PC-9 (cell line): Measurements from ENCODE around the gene C22orf39. TPM values are rescaled to one million over a fixed set of nuclear protein-coding genes. Genes with fewer than 3 reads are reported as not detected.

Source experiments
- BruUV-seq: library from RNA; stranded (reverse); fragments of 400-500 nt; replicated peaks from 2 replicates; lab custom pipeline; 2021; lab: Mats Ljungman, UMichigan
- CTCF ChIA-PET: fragments of 300-600 bp; sonication (Branson Sonifier 250); formaldehyde crosslinking; loops from one replicate; lab custom pipeline; 2022; ENCODE audit warnings: antibody characterized with exemption; lab: Charles Lee
- POLR2A ChIA-PET: fragments of 300-600 bp; sonication (Branson Sonifier 250); formaldehyde crosslinking; loops from one replicate; lab custom pipeline; 2022; ENCODE audit warnings: antibody characterized with exemption; ENCODE audit not compliant: unreplicated experiment; lab: Charles Lee
- DNase-seq, 2 experiments: peaks; one replicate each; pipeline versions ENCODE4 v3.0.0 to v3.0.0-alpha.2; 2015 to 2022; ENCODE audit warnings: mixed read lengths in 1 of 2
- H2AFZ ChIP-seq: fragments of 200-600 bp; sonication (generic); 2 replicates; pipeline ENCODE4 v1.8.1; 2017; ENCODE audit warnings: antibody characterized with exemption
- H3F3A ChIP-seq: fragments of 200-600 bp; sonication (generic); 2 replicates; pipeline ENCODE4 v1.8.1; 2017; ENCODE audit warnings: antibody characterized with exemption, mild to moderate bottlenecking, low read depth; ENCODE audit not compliant: insufficient read depth
- H3K27ac ChIP-seq: fragments of 200-600 bp; sonication (generic); 2 replicates; pipeline ENCODE4 v1.6.1; 2016; ENCODE audit warnings: mixed run types
- H3K27me3 ChIP-seq: fragments of 200-600 bp; sonication (generic); 2 replicates; pipeline ENCODE4 v1.6.1; 2016; ENCODE audit warnings: low read depth, mixed run types; ENCODE audit not compliant: insufficient read depth
- H3K36me3 ChIP-seq: fragments of 200-600 bp; sonication (generic); 2 replicates; pipeline ENCODE4 v1.6.1; 2016; ENCODE audit warnings: low read depth, mixed run types
- H3K4me1 ChIP-seq: fragments of 200-600 bp; sonication (generic); replicated peaks from 2 replicates; pipeline ENCODE4 v1.6.1; 2016; ENCODE audit warnings: mixed run types; ENCODE audit not compliant: insufficient read depth
- H3K4me2 ChIP-seq: fragments of 200-600 bp; sonication (generic); 2 replicates; pipeline ENCODE4 v1.6.1; 2017; ENCODE audit warnings: mixed run types
- H3K4me3 ChIP-seq: fragments of 200-600 bp; sonication (generic); 2 replicates; pipeline ENCODE4 v1.6.1; 2016; ENCODE audit warnings: mixed run types
- H3K79me2 ChIP-seq: fragments of 200-600 bp; sonication (generic); 2 replicates; pipeline ENCODE4 v1.6.1; 2017; ENCODE audit warnings: low read depth, mixed run types
- H3K9me2 ChIP-seq: fragments of 200-600 bp; sonication (generic); 2 replicates; pipeline ENCODE4 v1.8.1; 2017; ENCODE audit warnings: mild to moderate bottlenecking; ENCODE audit not compliant: insufficient read depth
- H3K9me3 ChIP-seq: fragments of 200-600 bp; sonication (generic); 2 replicates; pipeline ENCODE4 v1.8.1; 2016; ENCODE audit warnings: low read depth; ENCODE audit not compliant: insufficient read depth
- H4K20me1 ChIP-seq: fragments of 200-600 bp; sonication (generic); 2 replicates; pipeline ENCODE4 v1.8.1; 2017; ENCODE audit not compliant: insufficient read depth
- EZH2 ChIP-seq: fragments of 200-600 bp; sonication (generic); IDR thresholded peaks from 2 replicates; pipeline ENCODE4 v1.8.0; 2017; ENCODE audit warnings: antibody characterized with exemption, low read depth
- intact Hi-C: fragments of 100-400 bp; cut with micrococcal nuclease; formaldehyde crosslinking; loops from one replicate; pipeline ENCODE4 v1.10.0; 2022; ENCODE audit not compliant: unreplicated experiment
- total RNA-seq: library from RNA; stranded (reverse); gene quantifications from 2 replicates; pipeline ENCODE4 v1.2.3, GENCODE V29; 2021
- TF ChIP-seq, protein P1 (sequence below): fragments of 200-600 bp; sonication (generic); conservative IDR thresholded peaks from 2 replicates; pipeline ENCODE4 v1.6.1; 2017; ENCODE audit warnings: mixed run types, antibody characterized with exemption, mild to moderate bottlenecking, moderate library complexity

C22orf39 gene
- total RNA-seq, 1 experiment from 2014 or later, result 12.3 TPM

- Histone ChIP-seq H3F3A (no peaks in the 10 kb centered on the region), H3K79me2 (peaks cover 15% of the 10 kb centered on the region), H3K4me2 (no peak overlapping the region), H3K36me3 (no peaks in the 10 kb centered on the region), H3K4me1 (peaks cover 4% of the 10 kb centered on the region), H2AFZ (no peak overlapping the region), H3K9me3 (no peaks in the 10 kb centered on the region), H3K27me3 (no peaks in the 10 kb centered on the region), H4K20me1 (peaks cover 6% of the 10 kb centered on the region; the same call in 1 of the 2 replicates), H3K9me2 (no peaks in the 10 kb centered on the region), H3K4me3 (no peak overlapping the region), H3K27ac (no peak overlapping the region)
- ChIA-PET CTCF (interaction anchor here (0.6 kb wide), 1 partner anchor 16 kb away, joined by 3 read pairs; no protein-coding TSS in a partner anchor), POLR2A (no interaction called here)
- TF ChIP-seq, protein P1, sequence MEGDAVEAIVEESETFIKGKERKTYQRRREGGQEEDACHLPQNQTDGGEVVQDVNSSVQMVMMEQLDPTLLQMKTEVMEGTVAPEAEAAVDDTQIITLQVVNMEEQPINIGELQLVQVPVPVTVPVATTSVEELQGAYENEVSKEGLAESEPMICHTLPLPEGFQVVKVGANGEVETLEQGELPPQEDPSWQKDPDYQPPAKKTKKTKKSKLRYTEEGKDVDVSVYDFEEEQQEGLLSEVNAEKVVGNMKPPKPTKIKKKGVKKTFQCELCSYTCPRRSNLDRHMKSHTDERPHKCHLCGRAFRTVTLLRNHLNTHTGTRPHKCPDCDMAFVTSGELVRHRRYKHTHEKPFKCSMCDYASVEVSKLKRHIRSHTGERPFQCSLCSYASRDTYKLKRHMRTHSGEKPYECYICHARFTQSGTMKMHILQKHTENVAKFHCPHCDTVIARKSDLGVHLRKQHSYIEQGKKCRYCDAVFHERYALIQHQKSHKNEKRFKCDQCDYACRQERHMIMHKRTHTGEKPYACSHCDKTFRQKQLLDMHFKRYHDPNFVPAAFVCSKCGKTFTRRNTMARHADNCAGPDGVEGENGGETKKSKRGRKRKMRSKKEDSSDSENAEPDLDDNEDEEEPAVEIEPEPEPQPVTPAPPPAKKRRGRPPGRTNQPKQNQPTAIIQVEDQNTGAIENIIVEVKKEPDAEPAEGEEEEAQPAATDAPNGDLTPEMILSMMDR, result no peak
- no peak for TF ChIP-seq EZH2
- DNase-seq, result no peak
- no TSS peak for BruUV-seq
- intact Hi-C loops, result no loop called here
Observed at GRCh38 chr22:19434829-19435580, 12.5 kb downstream of the C22orf39 start.

DNA sequence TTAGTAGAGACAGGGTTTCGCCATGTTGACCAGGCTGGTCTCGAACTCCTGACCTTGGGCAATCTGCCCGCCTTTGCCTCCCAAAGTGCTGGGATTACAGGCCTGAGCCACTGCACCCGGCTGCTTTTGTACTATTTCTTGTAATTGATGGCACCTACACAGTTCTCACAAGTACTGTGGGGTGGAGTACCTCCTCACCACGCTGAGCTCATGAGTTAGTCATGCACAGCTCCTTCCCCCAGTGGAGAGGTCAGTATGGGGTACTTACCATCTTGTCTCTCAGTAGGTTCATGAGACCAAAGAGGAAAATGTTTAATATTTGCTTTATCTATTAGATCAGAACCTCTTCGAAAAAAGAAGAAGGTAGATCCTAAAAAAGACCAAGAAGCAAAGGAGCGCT lies 13.1 kb downstream of the C22orf39 start:
- H3K4me3 ChIP-seq, result no peak overlapping the region
- POLR2A ChIA-PET, result no interaction called here

GRCh38 chr22:19432133-19432851 lies 15.2 kb downstream of the C22orf39 start, which contains the start of gene MRPL40:
Gene MRPL40, plus strand, starts transcription at chr22:19432545. Its CDS starts 10 bp downstream, at chr22:19432555.
- Histone ChIP-seq H3F3A (no peaks in the 10 kb centered on the region), H3K4me3 (peak within 1 kb of the TSS; percentile 97), H3K4me1 (peaks cover 8% of the 10 kb centered on the region), H3K79me2 (peaks cover 40% of the 10 kb centered on the region), H4K20me1 (peaks cover 18% of the 10 kb centered on the region; the same call in 1 of the 2 replicates), H3K9me3 (no peaks in the 10 kb centered on the region), H3K4me2 (peak within 1 kb of the TSS; percentile 79), H2AFZ (peak within 1 kb of the TSS; percentile 88), H3K36me3 (no peaks in the 10 kb centered on the region), H3K27me3 (no peaks in the 10 kb centered on the region), H3K27ac (peak within 1 kb of the TSS; percentile 63; the same call in 1 of the 2 replicates), H3K9me2 (no peaks in the 10 kb centered on the region)
- DNase-seq, result peak; percentile 70 to 87
- intact Hi-C loops, result loop anchor here (2.0 kb wide), 1 partner anchor 253 kb away; the partner anchor contains the start of gene SLC25A1
- ChIA-PET CTCF (no interaction called here), POLR2A (interaction anchor here (0.7 kb wide), 1 partner anchor 249 kb away, joined by 3 read pairs; no protein-coding TSS in a partner anchor)
- no peak for TF ChIP-seq EZH2
- TF ChIP-seq, protein P1, result no peak
- no TSS peak for BruUV-seq

More for the DNA sequence above, 13.1 kb downstream of the C22orf39 start:
- intact Hi-C loops, result no loop called here
- H3K27ac ChIP-seq, result no peak overlapping the region
- H3F3A ChIP-seq, result no peaks in the 10 kb centered on the region
- BruUV-seq, result no TSS peak
- CTCF ChIA-PET, result interaction anchor here (0.6 kb wide), 2 partner anchors 17 to 88 kb away, joined by 3 to 6 read pairs; no protein-coding TSS in a partner anchor
- no peaks in the 10 kb centered on the region for H3K27me3 ChIP-seq
- no peaks in the 10 kb centered on the region for H3K9me3 ChIP-seq
- no peak for DNase-seq
- no peak for TF ChIP-seq EZH2
- TF ChIP-seq, protein P1, result no peak
- H3K4me2 ChIP-seq, result no peak overlapping the region
- no peaks in the 10 kb centered on the region for H3K36me3 ChIP-seq
- H2AFZ ChIP-seq, result no peak overlapping the region
- H3K4me1 ChIP-seq, result peaks cover 8% of the 10 kb centered on the region
- peaks cover 11% of the 10 kb centered on the region; the same call in 1 of the 2 replicates for H4K20me1 ChIP-seq
- H3K9me2 ChIP-seq, result no peaks in the 10 kb centered on the region
- peaks cover 21% of the 10 kb centered on the region for H3K79me2 ChIP-seq
